ENCODE measurements around the gene NPTX1. TPM values are rescaled to one million over a fixed set of nuclear protein-coding genes. Genes with fewer than 3 reads are reported as not detected.

Gene NPTX1
- total RNA-seq, 1 donor from 2014 or later, result 0.10 TPM

DNA sequence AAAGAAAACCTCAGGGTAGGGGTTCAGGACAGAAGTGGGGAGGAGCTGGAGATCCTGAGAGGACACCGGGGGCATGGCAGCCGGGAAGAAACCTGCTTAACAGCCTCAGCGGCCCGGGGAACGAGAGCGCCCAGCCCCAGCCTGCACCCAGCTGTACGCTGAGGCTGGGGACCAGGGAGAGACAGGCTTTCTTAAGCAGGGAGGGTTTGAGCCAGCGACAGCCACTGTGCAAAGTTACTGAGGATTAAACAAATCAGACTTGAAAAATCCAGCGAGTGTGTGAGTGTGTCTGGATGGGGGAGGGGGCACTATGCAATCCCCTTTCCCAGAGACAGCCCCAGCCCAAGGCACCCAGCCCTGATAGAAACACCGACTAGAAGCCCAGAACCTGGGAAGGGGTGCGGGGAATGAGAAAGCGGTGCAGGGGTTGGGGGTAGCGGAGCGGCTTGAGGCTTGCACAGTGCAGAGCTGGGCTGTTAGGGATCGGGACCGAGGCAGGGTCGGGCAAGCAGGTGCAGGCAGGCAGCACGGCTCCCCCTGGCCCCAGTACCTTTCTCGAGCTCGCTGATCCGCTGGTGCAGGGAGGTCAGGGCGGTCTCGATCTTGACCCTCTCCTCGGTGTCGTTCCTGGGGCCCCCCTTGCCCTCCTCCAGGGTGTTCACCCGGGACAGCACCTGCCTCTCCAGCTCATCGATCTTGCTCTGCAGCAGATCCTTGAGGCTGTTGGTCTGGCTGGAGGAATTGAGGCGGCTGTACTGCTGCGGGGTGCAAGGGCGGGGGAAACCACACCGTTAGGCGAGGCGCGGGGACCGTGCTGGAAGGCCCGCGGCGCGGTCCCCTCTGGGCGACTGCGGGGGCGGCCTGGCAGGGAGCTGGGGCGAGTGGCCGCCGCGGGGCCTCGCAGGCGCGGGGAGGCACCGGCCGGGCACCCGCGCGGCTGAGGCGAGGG is 1.2 kb downstream of the NPTX1 start:
- Mint-ChIP-seq H3K9me3 (ENCODE audit: unreplicated experiment) (no peaks in the 10 kb centered on the region), H3K36me3 (ENCODE audit: low read depth, unreplicated experiment) (peaks cover 4% of the 10 kb centered on the region), H3K4me3 (ENCODE audit: unreplicated experiment) (no peak overlapping the region), H3K4me1 (ENCODE audit: unreplicated experiment) (peaks cover 4% of the 10 kb centered on the region), H3K27me3 (ENCODE audit: unreplicated experiment) (peaks cover 35% of the 10 kb centered on the region), H3K27ac (ENCODE audit: unreplicated experiment) (no peak overlapping the region)
- TF ChIP-seq, protein P1, sequence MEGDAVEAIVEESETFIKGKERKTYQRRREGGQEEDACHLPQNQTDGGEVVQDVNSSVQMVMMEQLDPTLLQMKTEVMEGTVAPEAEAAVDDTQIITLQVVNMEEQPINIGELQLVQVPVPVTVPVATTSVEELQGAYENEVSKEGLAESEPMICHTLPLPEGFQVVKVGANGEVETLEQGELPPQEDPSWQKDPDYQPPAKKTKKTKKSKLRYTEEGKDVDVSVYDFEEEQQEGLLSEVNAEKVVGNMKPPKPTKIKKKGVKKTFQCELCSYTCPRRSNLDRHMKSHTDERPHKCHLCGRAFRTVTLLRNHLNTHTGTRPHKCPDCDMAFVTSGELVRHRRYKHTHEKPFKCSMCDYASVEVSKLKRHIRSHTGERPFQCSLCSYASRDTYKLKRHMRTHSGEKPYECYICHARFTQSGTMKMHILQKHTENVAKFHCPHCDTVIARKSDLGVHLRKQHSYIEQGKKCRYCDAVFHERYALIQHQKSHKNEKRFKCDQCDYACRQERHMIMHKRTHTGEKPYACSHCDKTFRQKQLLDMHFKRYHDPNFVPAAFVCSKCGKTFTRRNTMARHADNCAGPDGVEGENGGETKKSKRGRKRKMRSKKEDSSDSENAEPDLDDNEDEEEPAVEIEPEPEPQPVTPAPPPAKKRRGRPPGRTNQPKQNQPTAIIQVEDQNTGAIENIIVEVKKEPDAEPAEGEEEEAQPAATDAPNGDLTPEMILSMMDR (IDR thresholded peaks at IDR 0.05; ENCODE audit: unreplicated experiment), result no peak
- DNase-seq (ENCODE audit: low spot score), result no peak

DNA sequence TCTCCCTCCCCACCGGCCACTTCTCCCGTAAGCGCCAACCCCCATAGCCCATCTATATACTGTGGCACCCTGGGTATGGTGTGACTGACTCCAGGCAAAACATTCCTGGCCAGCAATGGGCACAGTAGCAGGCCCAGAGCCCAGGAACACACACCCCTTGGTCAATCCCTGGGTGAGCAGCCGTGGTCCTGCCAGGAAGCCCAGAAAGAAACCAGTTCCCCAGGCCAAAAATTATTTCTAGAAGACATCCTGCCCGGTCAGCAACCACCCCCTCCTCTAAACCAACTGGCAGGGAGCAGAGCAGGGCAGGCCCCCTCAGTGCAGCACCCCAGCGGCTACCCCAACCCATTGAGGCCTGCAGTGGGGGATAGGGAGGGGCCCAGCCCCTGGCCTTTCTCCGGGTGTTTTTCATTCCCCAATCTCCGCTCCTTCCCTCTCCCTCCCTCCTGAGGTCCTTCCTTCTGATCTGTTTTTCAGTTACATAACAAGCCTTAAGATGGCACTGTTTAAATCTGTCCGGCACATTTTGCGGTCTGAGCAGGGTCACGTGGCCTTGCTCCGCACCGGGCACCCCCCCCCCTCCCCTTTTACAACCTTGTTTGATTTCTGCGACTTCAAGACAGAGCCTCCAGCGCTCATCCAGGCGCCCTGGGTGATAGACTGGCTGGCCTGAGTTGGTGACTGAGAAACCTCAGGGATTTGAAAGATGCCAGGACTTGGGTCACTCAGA is 2.0 kb downstream of the NPTX1 start:
- no peak overlapping the region for H3K4me3 Mint-ChIP-seq (ENCODE audit: unreplicated experiment)
- peaks cover 4% of the 10 kb centered on the region for H3K4me1 Mint-ChIP-seq (ENCODE audit: unreplicated experiment)
- no peak overlapping the region for H3K27ac Mint-ChIP-seq (ENCODE audit: unreplicated experiment)
- TF ChIP-seq, protein P1 (IDR thresholded peaks at IDR 0.05; ENCODE audit: unreplicated experiment), result no peak
- H3K27me3 Mint-ChIP-seq (ENCODE audit: unreplicated experiment), result peaks cover 30% of the 10 kb centered on the region
- H3K36me3 Mint-ChIP-seq (ENCODE audit: low read depth, unreplicated experiment), result peaks cover 3% of the 10 kb centered on the region
- no peak for DNase-seq (ENCODE audit: low spot score)
- no peaks in the 10 kb centered on the region for H3K9me3 Mint-ChIP-seq (ENCODE audit: unreplicated experiment)

DNA sequence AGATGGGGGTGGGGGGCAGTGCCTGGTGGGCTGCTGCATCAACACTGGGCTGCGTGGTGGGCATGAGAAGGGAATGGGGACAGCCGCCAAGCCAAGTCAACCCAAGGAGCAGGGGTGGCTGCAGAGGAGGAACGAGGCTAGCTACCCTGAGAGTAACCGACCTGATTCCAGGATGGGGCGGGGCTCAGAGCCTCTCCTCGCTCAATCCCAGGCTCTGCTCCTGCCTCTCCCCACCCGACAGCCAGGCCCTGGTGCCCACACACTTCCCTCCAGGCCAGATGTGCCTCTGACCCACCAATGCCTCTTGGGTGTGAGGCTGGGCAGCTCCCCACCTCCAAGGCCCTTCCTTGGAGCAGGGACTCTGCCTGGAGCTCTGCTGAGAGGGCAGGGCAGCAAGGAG is 2.7 kb downstream of the NPTX1 start:
- Mint-ChIP-seq H3K27me3 (ENCODE audit: unreplicated experiment) (peaks cover 24% of the 10 kb centered on the region), H3K27ac (ENCODE audit: unreplicated experiment) (no peak overlapping the region), H3K36me3 (ENCODE audit: low read depth, unreplicated experiment) (no peaks in the 10 kb centered on the region), H3K4me1 (ENCODE audit: unreplicated experiment) (peaks cover 2% of the 10 kb centered on the region), H3K4me3 (ENCODE audit: unreplicated experiment) (no peak overlapping the region), H3K9me3 (ENCODE audit: unreplicated experiment) (no peaks in the 10 kb centered on the region)
- DNase-seq (ENCODE audit: low spot score), result no peak
- TF ChIP-seq, protein P1 (IDR thresholded peaks at IDR 0.05; ENCODE audit: unreplicated experiment), result no peak

DNA sequence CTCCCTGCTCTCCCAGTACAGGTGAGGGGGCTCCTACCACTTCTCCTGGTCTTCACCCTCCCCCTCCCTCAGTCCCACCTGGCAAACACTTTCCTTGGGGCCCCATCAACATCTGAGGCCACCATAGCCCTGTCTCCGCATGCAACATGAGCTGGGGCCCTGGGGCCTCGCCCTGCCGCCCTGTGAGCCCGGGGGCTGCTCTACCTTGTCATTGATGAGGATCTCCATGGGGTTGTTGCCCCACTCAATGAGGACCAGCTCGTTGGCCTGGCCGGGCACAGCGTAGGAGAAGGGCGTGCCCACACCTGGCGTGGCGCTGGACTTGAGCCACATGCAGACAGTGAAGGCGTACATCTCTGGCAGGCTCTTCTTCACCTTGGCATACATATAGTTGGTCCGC is 3.4 kb downstream of the NPTX1 start:
- H3K9me3 Mint-ChIP-seq (ENCODE audit: unreplicated experiment), result no peaks in the 10 kb centered on the region
- no peak for DNase-seq (ENCODE audit: low spot score)
- peaks cover 2% of the 10 kb centered on the region for H3K4me1 Mint-ChIP-seq (ENCODE audit: unreplicated experiment)
- H3K27ac Mint-ChIP-seq (ENCODE audit: unreplicated experiment), result no peak overlapping the region
- peaks cover 24% of the 10 kb centered on the region for H3K27me3 Mint-ChIP-seq (ENCODE audit: unreplicated experiment)
- TF ChIP-seq, protein P1 (IDR thresholded peaks at IDR 0.05; ENCODE audit: unreplicated experiment), result no peak
- H3K36me3 Mint-ChIP-seq (ENCODE audit: low read depth, unreplicated experiment), result no peaks in the 10 kb centered on the region
- no peak overlapping the region for H3K4me3 Mint-ChIP-seq (ENCODE audit: unreplicated experiment)

All from endothelial cell (in vitro differentiated cells).